ENCODE results near the gene AMPD1. TPM values are rescaled to one million over a fixed set of nuclear protein-coding genes. Genes with fewer than 3 reads are reported as not detected.

Gene AMPD1
- total RNA-seq, 2 experiments from 2014 or later: not detected

DNA sequence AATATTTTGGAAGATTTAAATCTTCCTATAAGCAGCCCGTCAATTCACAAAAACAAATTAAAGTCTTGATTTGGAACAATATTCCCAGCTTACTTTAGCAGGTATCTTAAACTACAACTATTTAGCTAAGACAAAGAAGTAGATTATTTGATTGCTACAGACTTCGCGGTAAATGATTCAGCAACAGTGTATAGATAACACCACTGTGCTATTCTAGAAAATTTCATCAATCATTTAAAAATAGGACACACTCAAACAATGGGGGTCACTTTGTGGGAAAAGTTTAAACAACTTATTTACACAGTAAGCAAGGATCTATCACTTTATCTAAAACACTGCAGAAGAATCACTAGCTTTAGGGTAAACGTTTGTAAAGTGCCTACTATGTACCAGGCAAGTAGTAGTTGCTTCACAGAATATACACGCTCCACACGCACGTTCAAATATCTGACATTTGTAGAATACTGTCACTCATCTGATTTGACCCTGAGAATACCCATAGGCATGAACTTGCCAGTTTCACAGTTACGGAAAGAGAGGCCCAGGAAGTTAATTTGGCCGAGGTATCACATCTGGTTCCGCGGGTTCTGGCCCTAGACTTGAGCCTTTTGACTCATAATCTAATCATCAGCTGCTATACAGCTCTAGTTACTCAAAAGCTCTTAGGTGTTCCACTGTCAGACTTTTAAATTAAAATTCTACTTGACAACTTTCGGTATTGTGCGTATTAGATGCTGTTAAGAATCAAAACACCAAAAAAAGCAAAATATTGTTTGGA lies 26.4 kb downstream of the AMPD1 start:
- no peaks in the 10 kb centered on the region for H3K9me3 Mint-ChIP-seq
- intact Hi-C loops (cut with micrococcal nuclease): no loop called here
- CTCF ChIA-PET: interaction anchor here (0.8 to 4.4 kb wide), 3 partner anchors 11 to 322 kb away, joined by 3 to 31 read pairs (median 5); no protein-coding TSS in a partner anchor
- no peaks in the 10 kb centered on the region for H3K36me3 Mint-ChIP-seq (ENCODE audit: low read depth)
- no peak overlapping the region for H3K27ac Mint-ChIP-seq
- peak overlapping the region; percentile 87 for H3K4me3 Mint-ChIP-seq
- H3K27me3 Mint-ChIP-seq (ENCODE audit: low read depth): peaks cover 1% of the 10 kb centered on the region
- H3K4me1 Mint-ChIP-seq (ENCODE audit: low read depth): peaks cover 4% of the 10 kb centered on the region
- DNase-seq: peak; percentile 5

DNA sequence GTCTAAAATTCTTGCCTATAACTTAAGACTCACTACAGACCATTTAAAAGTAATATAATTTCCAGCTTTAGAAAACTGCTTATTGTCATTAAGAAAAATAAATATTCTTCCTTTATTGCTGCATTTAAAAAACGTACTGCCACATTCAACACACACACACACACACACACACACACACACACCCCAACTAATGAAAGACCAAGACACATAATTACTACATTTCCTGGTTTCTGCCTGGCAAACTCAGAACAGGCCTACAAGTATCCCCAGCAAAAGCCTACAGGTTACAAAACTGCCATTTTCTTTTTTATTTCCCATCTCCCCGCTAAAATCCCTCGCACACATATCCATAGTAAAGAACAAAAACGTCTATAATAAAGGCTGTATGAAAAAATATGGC lies 27.0 kb downstream of the AMPD1 start:
- H3K4me1 Mint-ChIP-seq (ENCODE audit: low read depth): peaks cover 4% of the 10 kb centered on the region
- no peak overlapping the region for H3K27ac Mint-ChIP-seq
- CTCF ChIA-PET: interaction anchor here (1.7 to 4.4 kb wide), 3 partner anchors 12 to 321 kb away, joined by 3 to 31 read pairs (median 5); no protein-coding TSS in a partner anchor
- no peaks in the 10 kb centered on the region for H3K9me3 Mint-ChIP-seq
- intact Hi-C loops (cut with micrococcal nuclease): no loop called here
- peaks cover 1% of the 10 kb centered on the region for H3K27me3 Mint-ChIP-seq (ENCODE audit: low read depth)
- no peaks in the 10 kb centered on the region for H3K36me3 Mint-ChIP-seq (ENCODE audit: low read depth)
- H3K4me3 Mint-ChIP-seq: no peak overlapping the region
- DNase-seq: no peak

DNA sequence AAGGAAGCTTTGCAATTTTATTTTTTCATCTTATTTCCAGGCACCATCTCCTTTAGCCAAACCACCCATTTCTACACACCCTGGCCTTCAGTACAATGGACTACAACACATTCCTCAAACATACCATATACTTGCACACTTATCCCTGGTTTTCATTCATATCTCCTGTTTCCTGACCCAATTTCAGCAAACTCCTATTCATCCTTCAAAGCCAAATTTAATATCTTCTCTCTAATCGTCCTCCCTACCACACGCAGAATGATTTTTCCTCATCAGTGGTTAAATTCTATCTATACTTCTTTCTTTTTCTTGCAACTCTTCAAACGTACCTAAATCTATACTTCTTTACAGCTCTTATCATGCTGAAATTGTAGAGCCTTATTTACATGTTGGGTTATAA lies 28.4 kb downstream of the AMPD1 start:
- Mint-ChIP-seq H3K9me3 (no peaks in the 10 kb centered on the region), H3K4me1 (ENCODE audit: low read depth) (peaks cover 4% of the 10 kb centered on the region), H3K27me3 (ENCODE audit: low read depth) (peaks cover 1% of the 10 kb centered on the region), H3K36me3 (ENCODE audit: low read depth) (no peaks in the 10 kb centered on the region), H3K27ac (no peak overlapping the region), H3K4me3 (no peak overlapping the region)
- CTCF ChIA-PET: interaction anchor here (0.6 to 1.7 kb wide), 2 partner anchors 320 to 449 kb away, joined by 3 to 4 read pairs; no protein-coding TSS in a partner anchor
- intact Hi-C loops (cut with micrococcal nuclease): no loop called here
- no peak for DNase-seq

DNA sequence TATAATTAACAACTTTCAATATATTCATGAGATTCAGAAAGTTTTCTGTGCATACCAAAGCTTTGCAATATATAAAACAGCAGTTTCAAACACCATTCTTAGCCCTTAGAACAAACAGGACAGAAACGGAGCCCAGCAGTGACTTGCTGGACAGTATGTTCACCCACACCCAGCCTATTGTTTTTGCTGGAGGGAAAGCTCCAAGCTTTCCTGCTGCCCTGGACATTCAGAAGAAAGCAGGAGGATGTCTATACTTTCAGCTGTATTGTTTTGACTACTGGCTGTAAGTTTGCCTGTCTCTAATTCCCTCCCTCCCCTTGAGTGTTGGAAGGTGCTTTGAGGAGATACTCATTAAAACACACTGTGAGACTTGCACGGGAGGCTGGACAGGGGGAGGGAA lies 35.1 kb downstream of the AMPD1 start:
- no peak overlapping the region for H3K27ac Mint-ChIP-seq
- intact Hi-C loops (cut with micrococcal nuclease): no loop called here
- H3K4me3 Mint-ChIP-seq: no peak overlapping the region
- CTCF ChIA-PET: interaction anchor here (0.8 kb wide), 1 partner anchor 313 kb away, joined by 3 read pairs; no protein-coding TSS in a partner anchor
- H3K9me3 Mint-ChIP-seq: no peaks in the 10 kb centered on the region
- peaks cover 10% of the 10 kb centered on the region for H3K27me3 Mint-ChIP-seq (ENCODE audit: low read depth)
- H3K4me1 Mint-ChIP-seq (ENCODE audit: low read depth): no peaks in the 10 kb centered on the region
- DNase-seq: no peak
- no peaks in the 10 kb centered on the region for H3K36me3 Mint-ChIP-seq (ENCODE audit: low read depth)

DNA sequence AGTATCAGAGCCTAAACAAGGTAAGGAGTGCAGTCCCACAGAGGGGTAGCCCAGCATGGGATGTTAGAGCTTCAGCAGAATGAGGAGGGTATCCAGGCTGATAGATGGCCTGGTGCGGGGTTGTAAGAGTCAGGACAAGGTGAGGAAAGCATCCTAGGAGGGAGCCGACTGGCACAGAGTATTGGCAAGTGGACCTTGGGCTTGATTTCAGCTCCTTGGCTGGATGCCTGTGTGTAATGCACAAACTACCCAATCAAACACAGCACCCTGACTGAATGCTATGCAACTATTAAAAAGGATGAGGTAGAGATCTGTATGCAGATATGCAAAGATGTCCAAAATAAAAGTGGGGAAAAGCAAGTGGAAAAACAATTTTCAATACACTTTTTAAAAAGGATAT lies 43.5 kb downstream of the AMPD1 start:
- CTCF ChIA-PET: interaction anchor here (1.1 kb wide), 1 partner anchor 23 kb away, joined by 3 read pairs; no protein-coding TSS in a partner anchor
- intact Hi-C loops (cut with micrococcal nuclease): no loop called here
- Mint-ChIP-seq H3K4me3 (no peak overlapping the region), H3K36me3 (ENCODE audit: low read depth) (no peaks in the 10 kb centered on the region), H3K27me3 (ENCODE audit: low read depth) (no peaks in the 10 kb centered on the region), H3K4me1 (ENCODE audit: low read depth) (no peaks in the 10 kb centered on the region), H3K9me3 (no peaks in the 10 kb centered on the region), H3K27ac (no peak overlapping the region)
- no peak for DNase-seq

- H3K27ac Mint-ChIP-seq: no peak overlapping the region
- H3K9me3 Mint-ChIP-seq: no peaks in the 10 kb centered on the region
- CTCF ChIA-PET: interaction anchor here (0.7 kb wide), 1 partner anchor 1560 kb away, joined by 3 read pairs; no protein-coding TSS in a partner anchor
- no peak for DNase-seq
- no peaks in the 10 kb centered on the region for H3K36me3 Mint-ChIP-seq (ENCODE audit: low read depth)
- no peaks in the 10 kb centered on the region for H3K4me1 Mint-ChIP-seq (ENCODE audit: low read depth)
- no peaks in the 10 kb centered on the region for H3K27me3 Mint-ChIP-seq (ENCODE audit: low read depth)
- no peak overlapping the region for H3K4me3 Mint-ChIP-seq
- intact Hi-C loops (cut with micrococcal nuclease): no loop called here
Observed at GRCh38 chr1:114648503-114648902, 46.8 kb downstream of the AMPD1 start.

DNA sequence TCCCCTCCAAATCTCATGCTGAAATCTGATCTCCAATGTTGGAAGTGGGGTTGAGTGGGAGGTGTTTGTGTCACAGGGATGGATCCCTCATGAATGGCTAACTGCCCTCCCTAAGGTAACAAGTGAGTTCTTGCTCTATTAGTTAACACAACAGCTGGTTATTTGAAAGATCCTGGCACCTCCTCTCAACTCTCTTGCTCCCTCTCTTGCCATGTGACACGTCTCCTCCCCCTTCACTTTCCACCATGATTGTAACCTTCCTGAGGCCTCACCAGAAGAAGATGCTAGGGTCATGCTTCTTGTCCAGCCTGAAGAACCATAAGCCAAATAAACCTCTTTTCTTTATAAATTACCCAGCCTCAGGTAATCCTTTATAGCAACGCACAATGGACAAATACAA lies 54.0 kb downstream of the AMPD1 start:
- no peaks in the 10 kb centered on the region for H3K36me3 Mint-ChIP-seq (ENCODE audit: low read depth)
- no peaks in the 10 kb centered on the region for H3K27me3 Mint-ChIP-seq (ENCODE audit: low read depth)
- CTCF ChIA-PET: interaction anchor here (0.7 kb wide), 1 partner anchor 369 kb away, joined by 3 read pairs; no protein-coding TSS in a partner anchor
- no peak overlapping the region for H3K27ac Mint-ChIP-seq
- intact Hi-C loops (cut with micrococcal nuclease): no loop called here
- H3K4me3 Mint-ChIP-seq: no peak overlapping the region
- H3K4me1 Mint-ChIP-seq (ENCODE audit: low read depth): no peaks in the 10 kb centered on the region
- no peak for DNase-seq
- no peaks in the 10 kb centered on the region for H3K9me3 Mint-ChIP-seq

GRCh38 chr1:114638910-114639309 lies 56.4 kb downstream of the AMPD1 start:
- CTCF ChIA-PET: interaction anchor here (0.7 kb wide), 2 partner anchors 35 to 100 kb away, joined by 3 read pairs; no protein-coding TSS in a partner anchor
- H3K27ac Mint-ChIP-seq: no peak overlapping the region
- H3K4me3 Mint-ChIP-seq: no peak overlapping the region
- H3K27me3 Mint-ChIP-seq (ENCODE audit: low read depth): no peaks in the 10 kb centered on the region
- no peak for DNase-seq
- H3K36me3 Mint-ChIP-seq (ENCODE audit: low read depth): no peaks in the 10 kb centered on the region
- H3K4me1 Mint-ChIP-seq (ENCODE audit: low read depth): no peaks in the 10 kb centered on the region
- no peaks in the 10 kb centered on the region for H3K9me3 Mint-ChIP-seq
- intact Hi-C loops (cut with micrococcal nuclease): no loop called here

DNA sequence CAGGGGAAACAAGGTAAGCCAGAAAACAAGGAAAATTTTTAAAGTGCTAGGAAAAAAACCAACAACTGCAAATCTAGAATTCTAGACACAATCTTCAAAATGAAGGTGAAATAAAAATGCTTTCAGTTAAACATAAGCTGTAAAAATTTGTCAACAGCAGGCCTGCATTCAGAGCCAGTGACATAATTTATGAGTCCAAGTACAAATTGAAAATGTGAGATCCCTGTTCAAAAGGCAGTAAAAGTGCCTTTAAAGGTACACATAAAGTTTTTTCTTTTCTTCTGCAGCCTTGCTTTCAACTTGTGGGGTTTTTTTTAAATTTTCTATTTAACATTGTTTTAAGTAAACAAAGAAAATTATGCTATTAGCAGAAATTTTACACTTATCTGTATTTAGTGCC lies 62.9 kb downstream of the AMPD1 start:
- Mint-ChIP-seq H3K4me1 (ENCODE audit: low read depth) (no peaks in the 10 kb centered on the region), H3K9me3 (no peaks in the 10 kb centered on the region), H3K27me3 (ENCODE audit: low read depth) (peaks cover 10% of the 10 kb centered on the region), H3K27ac (no peak overlapping the region), H3K4me3 (no peak overlapping the region), H3K36me3 (ENCODE audit: low read depth) (no peaks in the 10 kb centered on the region)
- intact Hi-C loops (cut with micrococcal nuclease): no loop called here
- no peak for DNase-seq
- CTCF ChIA-PET: no interaction called here

DNA sequence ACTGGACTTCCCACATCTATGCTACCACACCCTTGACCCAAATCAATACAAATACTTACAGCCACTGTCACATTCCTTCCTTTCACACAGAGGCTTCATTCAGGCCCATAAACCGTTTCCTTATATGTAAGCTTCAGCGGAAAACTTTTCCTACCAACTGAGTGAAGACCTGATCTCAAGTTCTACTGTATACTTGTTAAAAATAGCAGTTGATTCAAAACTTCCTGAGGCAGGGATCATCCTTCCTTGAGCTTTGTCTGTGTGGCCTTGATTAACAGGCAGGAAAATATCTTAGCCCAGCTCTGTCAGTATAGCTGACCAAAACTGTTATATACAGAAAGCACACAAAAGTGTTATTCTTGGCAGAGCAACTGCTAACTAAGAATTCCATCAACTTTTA lies 68.2 kb downstream of the AMPD1 start:
- Mint-ChIP-seq H3K27me3 (ENCODE audit: low read depth) (peaks cover 10% of the 10 kb centered on the region), H3K27ac (no peak overlapping the region), H3K9me3 (no peaks in the 10 kb centered on the region), H3K4me1 (ENCODE audit: low read depth) (no peaks in the 10 kb centered on the region), H3K36me3 (ENCODE audit: low read depth) (no peaks in the 10 kb centered on the region), H3K4me3 (no peak overlapping the region)
- CTCF ChIA-PET: no interaction called here
- DNase-seq: no peak
- intact Hi-C loops (cut with micrococcal nuclease): no loop called here

DNA sequence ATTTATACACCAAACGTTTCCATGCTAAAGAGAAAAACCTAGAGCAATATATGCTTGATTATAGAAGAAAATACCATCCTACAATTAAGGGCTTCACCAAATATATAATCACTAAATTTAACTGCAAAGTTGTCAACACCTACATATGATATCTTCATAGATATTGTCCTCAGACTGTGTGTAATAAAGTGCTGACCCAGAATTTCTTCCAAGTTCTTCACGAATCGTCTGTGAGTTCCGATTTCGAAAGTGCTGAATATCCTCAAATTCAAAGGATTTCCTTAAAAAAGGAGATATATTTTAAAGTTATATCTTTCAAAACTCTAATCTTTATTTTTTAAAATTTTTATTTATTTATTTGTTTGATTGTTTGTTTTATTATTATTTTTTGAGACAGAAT lies 72.0 kb downstream of the AMPD1 start:
- Mint-ChIP-seq H3K4me3 (no peak overlapping the region), H3K36me3 (ENCODE audit: low read depth) (no peaks in the 10 kb centered on the region), H3K27me3 (ENCODE audit: low read depth) (no peaks in the 10 kb centered on the region), H3K9me3 (no peaks in the 10 kb centered on the region), H3K4me1 (ENCODE audit: low read depth) (no peaks in the 10 kb centered on the region), H3K27ac (no peak overlapping the region)
- intact Hi-C loops (cut with micrococcal nuclease): no loop called here
- no peak for DNase-seq
- CTCF ChIA-PET: interaction anchor here (1.0 to 1.1 kb wide), 2 partner anchors 10 to 97 kb away, joined by 4 read pairs; no protein-coding TSS in a partner anchor
